ENCODE results near the gene BCAS4.

- TF ChIP-seq CTCF (conservative IDR thresholded peaks at IDR 0.05 in 1 of 2, IDR thresholded peaks at IDR 0.05 in 1 of 2; ENCODE audit: low read depth in 1 of 2, low read length in 2 of 2): no peak
- TF ChIP-seq EZH2 (IDR thresholded peaks at IDR 0.05; ENCODE audit: low read length, missing control alignments): no peak
Measured at GRCh38 chr20:50852085-50852484, 57.2 kb downstream of the BCAS4 start.

All from fibroblast of lung (primary cell).